ENCODE data around the gene SLC25A42. TPM values are rescaled to one million over a fixed set of nuclear protein-coding genes. Genes with fewer than 3 reads are reported as not detected.
A peak's percentile ranks its signal among the peaks of the same experiment; 100 is the strongest.
"Not testable (repeated sequence)": the region's sequence is repeated elsewhere in the genome, so short reads cannot be mapped to it uniquely, and the experiment has no call there.

Gene SLC25A42
- polyA plus RNA-seq, 2 of the 4 experiments (the other 2 are of a cell fraction), result 0.92 to 1.3 TPM

DNA sequence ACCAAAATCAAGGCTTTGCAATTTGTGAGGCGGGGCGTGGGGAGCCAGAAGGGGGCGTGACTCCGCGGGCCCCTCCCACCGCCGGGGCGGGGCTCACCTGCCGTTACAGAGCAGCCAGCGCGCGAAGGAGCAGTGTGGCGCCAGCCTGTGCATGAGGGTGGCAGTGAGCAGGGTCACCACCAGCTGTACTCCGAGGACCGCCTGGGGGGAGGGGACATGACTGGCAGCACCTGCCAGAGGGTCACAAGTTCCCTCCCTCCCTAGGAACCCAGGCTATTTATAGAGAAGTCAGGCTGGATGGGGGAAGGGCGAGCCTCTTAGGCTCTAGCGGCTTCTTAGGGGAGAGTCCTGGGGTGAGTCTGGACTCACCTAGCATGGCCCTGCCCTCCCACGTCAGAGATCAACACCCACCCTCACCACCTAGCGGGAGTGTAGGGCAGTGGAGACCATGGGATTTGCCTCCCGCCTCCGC, 70.9 kb downstream of the SLC25A42 start:
- TF ChIP-seq TP53 (CRISPR knock-in tag; IDR thresholded peaks at IDR 0.05), result no peak
- no peak for TF ChIP-seq CHD4 (IDR thresholded peaks at IDR 0.05; ENCODE audit: borderline replicate concordance)
- TF ChIP-seq EP300 (IDR thresholded peaks at IDR 0.05), result no peak
- TF ChIP-seq ZFP36 (IDR thresholded peaks at IDR 0.05; ENCODE audit: borderline replicate concordance, partially characterized antibody), result no peak
- no peak for TF ChIP-seq RCOR1 (IDR thresholded peaks at IDR 0.05; ENCODE audit: low read depth, low read length)
- TF ChIP-seq JUN (IDR thresholded peaks at IDR 0.05), result no peak
- TF ChIP-seq POLR2A (IDR thresholded peaks at IDR 0.05; ENCODE audit: low read length), result no peak
- TF ChIP-seq HES2 (IDR thresholded peaks at IDR 0.05), result no peak
- TF ChIP-seq CBX8 (IDR thresholded peaks at IDR 0.05), result no peak
- TF ChIP-seq HOXB5 (CRISPR knock-in tag; IDR thresholded peaks at IDR 0.05), result no peak
- no peak for TF ChIP-seq BCL3 (IDR thresholded peaks at IDR 0.05)
- TF ChIP-seq FOSB (CRISPR knock-in tag; IDR thresholded peaks at IDR 0.05), result no peak
- TF ChIP-seq MAX (IDR thresholded peaks at IDR 0.05), result no peak
- TF ChIP-seq, protein P1, sequence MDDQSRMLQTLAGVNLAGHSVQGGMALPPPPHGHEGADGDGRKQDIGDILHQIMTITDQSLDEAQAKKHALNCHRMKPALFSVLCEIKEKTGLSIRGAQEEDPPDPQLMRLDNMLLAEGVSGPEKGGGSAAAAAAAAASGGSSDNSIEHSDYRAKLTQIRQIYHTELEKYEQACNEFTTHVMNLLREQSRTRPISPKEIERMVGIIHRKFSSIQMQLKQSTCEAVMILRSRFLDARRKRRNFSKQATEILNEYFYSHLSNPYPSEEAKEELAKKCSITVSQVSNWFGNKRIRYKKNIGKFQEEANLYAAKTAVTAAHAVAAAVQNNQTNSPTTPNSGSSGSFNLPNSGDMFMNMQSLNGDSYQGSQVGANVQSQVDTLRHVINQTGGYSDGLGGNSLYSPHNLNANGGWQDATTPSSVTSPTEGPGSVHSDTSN (IDR thresholded peaks at IDR 0.05), result no peak
- CTCF ChIA-PET, result no interaction called here

GRCh38 chr19:19135713-19136112, 71.9 kb downstream of the SLC25A42 start:
- CTCF ChIA-PET, result interaction anchor here (1.2 kb wide), 1 partner anchor 12 kb away, joined by 3 read pairs; no protein-coding TSS in a partner anchor
- POLR2A ChIA-PET; ATAC-seq; DNase-seq (ENCODE audit: low read depth in 1 of 2, low spot score in 1 of 2); H3K4me2 ChIP-seq; H3K4me1 ChIP-seq; H3K27ac ChIP-seq; H3K9me3 ChIP-seq; FAIRE-seq; H3K4me3 ChIP-seq: not testable (repeated sequence)
- 81% methylated on average over 6 of the region's 6 CpGs for WGBS (ENCODE audit: missing lambda C conversion rate)

More for the DNA sequence above, 70.9 kb downstream of the SLC25A42 start:
- Histone ChIP-seq H3K9me3 (peaks cover 7% of the 10 kb centered on the region; the same call in 2 of the 3 replicates), H3K4me3 (no peak overlapping the region), H3K4me2 (no peak overlapping the region), H3K27ac (no peak overlapping the region), H3K4me1 (0 out of 3 replicates have a peak, but pooled peaks cover 7% of the 10 kb centered on the region)
- POLR2A ChIA-PET, result interaction anchor here (0.6 kb wide), 1 partner anchor 66 kb away, joined by 3 read pairs; no protein-coding TSS in a partner anchor
- ATAC-seq (no peak), DNase-seq (ENCODE audit: low read depth in 1 of 2, low spot score in 1 of 2) (no peak), FAIRE-seq (no peak)
- 76% methylated on average over 10 of the region's 21 CpGs for WGBS (ENCODE audit: missing lambda C conversion rate)

DNA sequence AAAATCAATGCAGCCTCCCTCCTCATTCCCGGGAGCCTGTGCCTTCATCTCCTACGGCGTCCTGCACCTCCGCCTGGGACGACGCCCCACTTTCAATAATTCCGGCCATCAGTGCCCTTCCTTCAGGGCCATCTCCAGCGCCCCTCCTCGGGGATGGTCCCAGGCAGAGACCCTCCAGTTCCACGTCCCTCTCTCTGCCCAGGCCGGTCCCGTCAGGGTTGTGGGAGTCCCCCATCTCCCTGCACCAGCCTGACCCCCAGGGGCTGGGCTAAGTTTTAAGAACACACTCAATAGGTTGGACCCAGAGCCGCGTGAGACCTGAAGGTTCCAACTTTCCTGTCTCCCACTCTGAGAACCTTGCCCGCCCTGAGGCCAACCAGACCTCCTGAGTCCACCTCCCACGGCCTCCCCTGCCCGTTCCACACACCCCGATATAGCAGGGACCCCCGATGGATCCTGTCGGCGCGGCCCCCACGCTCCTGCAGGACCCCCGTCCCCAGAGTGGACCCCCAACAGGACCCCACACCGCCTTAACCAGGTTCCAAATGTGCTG, 73.8 kb downstream of the SLC25A42 start:
- DNase-seq (ENCODE audit: low read depth in 1 of 2, low spot score in 1 of 2) (no peak), FAIRE-seq (no peak), ATAC-seq (0 out of 6 replicates have a peak, but pooled peaks of 1 of the 2 experiments have one; percentile 5)
- peak overlapping the region; percentile 93 for H3K4me2 ChIP-seq
- CTCF ChIA-PET, result no interaction called here
- peak overlapping the region; percentile 67 for H3K4me3 ChIP-seq
- WGBS (ENCODE audit: missing lambda C conversion rate), result 61% methylated on average over 15 of the region's 25 CpGs
- peak overlapping the region; percentile 87 to 96 for H3K27ac ChIP-seq
- POLR2A ChIA-PET, result no interaction called here
- H3K9me3 ChIP-seq, result no peaks in the 10 kb centered on the region
- TF ChIP-seq CBX2 (IDR thresholded peaks at IDR 0.05; ENCODE audit: borderline replicate concordance, low read depth) (no peak), TFCP2L1 (CRISPR knock-in tag; IDR thresholded peaks at IDR 0.05) (no peak), ZC3H11A (IDR thresholded peaks at IDR 0.05) (no peak), EHF (CRISPR knock-in tag; IDR thresholded peaks at IDR 0.05) (no peak), ELK1 (IDR thresholded peaks at IDR 0.05; ENCODE audit: low read depth, low read length) (no peak)
- TF ChIP-seq, protein P2, sequence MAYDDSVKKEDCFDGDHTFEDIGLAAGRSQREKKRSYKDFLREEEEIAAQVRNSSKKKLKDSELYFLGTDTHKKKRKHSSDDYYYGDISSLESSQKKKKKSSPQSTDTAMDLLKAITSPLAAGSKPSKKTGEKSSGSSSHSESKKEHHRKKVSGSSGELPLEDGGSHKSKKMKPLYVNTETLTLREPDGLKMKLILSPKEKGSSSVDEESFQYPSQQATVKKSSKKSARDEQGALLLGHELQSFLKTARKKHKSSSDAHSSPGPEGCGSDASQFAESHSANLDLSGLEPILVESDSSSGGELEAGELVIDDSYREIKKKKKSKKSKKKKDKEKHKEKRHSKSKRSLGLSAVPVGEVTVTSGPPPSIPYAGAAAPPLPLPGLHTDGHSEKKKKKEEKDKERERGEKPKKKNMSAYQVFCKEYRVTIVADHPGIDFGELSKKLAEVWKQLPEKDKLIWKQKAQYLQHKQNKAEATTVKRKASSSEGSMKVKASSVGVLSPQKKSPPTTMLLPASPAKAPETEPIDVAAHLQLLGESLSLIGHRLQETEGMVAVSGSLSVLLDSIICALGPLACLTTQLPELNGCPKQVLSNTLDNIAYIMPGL (CRISPR knock-in tag; IDR thresholded peaks at IDR 0.05; ENCODE audit: borderline replicate concordance), result no peak
- TF ChIP-seq, protein P3, sequence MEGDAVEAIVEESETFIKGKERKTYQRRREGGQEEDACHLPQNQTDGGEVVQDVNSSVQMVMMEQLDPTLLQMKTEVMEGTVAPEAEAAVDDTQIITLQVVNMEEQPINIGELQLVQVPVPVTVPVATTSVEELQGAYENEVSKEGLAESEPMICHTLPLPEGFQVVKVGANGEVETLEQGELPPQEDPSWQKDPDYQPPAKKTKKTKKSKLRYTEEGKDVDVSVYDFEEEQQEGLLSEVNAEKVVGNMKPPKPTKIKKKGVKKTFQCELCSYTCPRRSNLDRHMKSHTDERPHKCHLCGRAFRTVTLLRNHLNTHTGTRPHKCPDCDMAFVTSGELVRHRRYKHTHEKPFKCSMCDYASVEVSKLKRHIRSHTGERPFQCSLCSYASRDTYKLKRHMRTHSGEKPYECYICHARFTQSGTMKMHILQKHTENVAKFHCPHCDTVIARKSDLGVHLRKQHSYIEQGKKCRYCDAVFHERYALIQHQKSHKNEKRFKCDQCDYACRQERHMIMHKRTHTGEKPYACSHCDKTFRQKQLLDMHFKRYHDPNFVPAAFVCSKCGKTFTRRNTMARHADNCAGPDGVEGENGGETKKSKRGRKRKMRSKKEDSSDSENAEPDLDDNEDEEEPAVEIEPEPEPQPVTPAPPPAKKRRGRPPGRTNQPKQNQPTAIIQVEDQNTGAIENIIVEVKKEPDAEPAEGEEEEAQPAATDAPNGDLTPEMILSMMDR (IDR thresholded peaks at IDR 0.05), result no peak
- TF ChIP-seq, protein P1 (IDR thresholded peaks at IDR 0.05), result no peak
- 0 out of 3 replicates have a peak, but pooled peaks cover 7% of the 10 kb centered on the region for H3K4me1 ChIP-seq
